HepG2 (cell line): ENCODE data around the gene DZIP1L. TPM values are rescaled to one million over a fixed set of nuclear protein-coding genes. Genes with fewer than 3 reads are reported as not detected.
"Not testable (repeated sequence)": the region's sequence is repeated elsewhere in the genome, so short reads cannot be mapped to it uniquely, and the experiment has no call there.

ENCODE experiments used
- ATAC-seq: fragments of 200-7000 bp; cut with Tn5 transposase; 3 replicates; pipeline ENCODE4 v1.9.1; 2020; ENCODE audit warnings: mild to moderate bottlenecking, moderate library complexity
- BruUV-seq: library from RNA; stranded (reverse); fragments of 400-500 nt; replicated peaks from 2 replicates; lab custom pipeline; 2021; lab: Mats Ljungman, UMichigan
- CTCF ChIA-PET: fragments of 300-600 bp; formaldehyde crosslinking; extraction: SDS; loops from one replicate; lab custom pipeline; 2021; ENCODE audit warnings: low total read pairs, inconsistent platforms, low intra/inter-chr PET ratio; lab: Yijun Ruan, JAX
- POLR2A ChIA-PET: fragments of 350-600 bp; sonication (Branson Sonifier 250); formaldehyde crosslinking; loops from one replicate; lab custom pipeline; 2020; ENCODE audit warnings: antibody characterized with exemption, inconsistent platforms; lab: Yijun Ruan, JAX
- DNase-seq: peaks from one replicate; pipeline ENCODE4 v3.0.0-alpha.2; 2015; ENCODE audit warnings: low spot score
- FAIRE-seq: peaks from 3 replicates; lab custom pipeline; 2011; peaks lifted over from hg19 to GRCh38; lab: Jason Lieb, UNC
- H2AFZ ChIP-seq: one replicate; pipeline ENCODE4 v1.6.1; 2011; ENCODE audit warnings: low read length, inconsistent platforms
- H3K27ac ChIP-seq: fragments of 300-600 bp; 3 replicates; pipeline ENCODE4 v1.8.0; 2011; ENCODE audit warnings: mixed run types, mild to moderate bottlenecking, mixed read lengths, low read length, inconsistent platforms; ENCODE audit not compliant: insufficient read depth; ENCODE audit errors: extremely low read length
- H3K27me3 ChIP-seq, 2 experiments: fragments of 200-600 bp in 1 of 2; 2 replicates in 1 of 2; 3 replicates in 1 of 2; pipeline versions ENCODE4 v1.6.0 to v1.8.0; 2011; ENCODE audit warnings: low read length in 2 of 2, mild to moderate bottlenecking in 2 of 2, moderate library complexity in 2 of 2, inconsistent platforms in 1 of 2; ENCODE audit not compliant: insufficient read depth in 2 of 2, control insufficient read depth in 1 of 2
- H3K36me3 ChIP-seq, 2 experiments: fragments of 200-600 bp in 1 of 2; replicated peaks in 1 of 2; 2 replicates in 1 of 2; 3 replicates in 1 of 2; pipeline versions ENCODE4 v1.5.1 to v1.8.0; 2011; ENCODE audit warnings: low read length in 2 of 2, inconsistent platforms in 1 of 2; ENCODE audit not compliant: insufficient read depth in 2 of 2, control insufficient read depth in 1 of 2
- H3K4me1 ChIP-seq: 2 replicates; pipeline ENCODE4 v1.5.1; 2012; ENCODE audit warnings: low read length, inconsistent platforms; ENCODE audit not compliant: insufficient read depth
- H3K4me2 ChIP-seq: 2 replicates; pipeline ENCODE4 v1.6.0; 2011; ENCODE audit warnings: low read depth, low read length, inconsistent platforms
- H3K4me3 ChIP-seq, 3 experiments: fragments of 200-600 bp in 1 of 3; sonication (generic), shearing (Covaris generic) in 1 of 3; replicated peaks in 1 of 3; 2 replicates each; pipeline ENCODE4 v1.5.1; 2011 to 2016; ENCODE audit warnings: low read length in 3 of 3, inconsistent platforms in 2 of 3, low read depth in 2 of 3, mild to moderate bottlenecking in 2 of 3, control low read depth in 1 of 3, mixed read lengths in 1 of 3; ENCODE audit not compliant: insufficient read depth in 1 of 3
- H3K79me2 ChIP-seq: one replicate; pipeline ENCODE4 v1.6.1; 2011; ENCODE audit warnings: low read length, inconsistent platforms; ENCODE audit not compliant: insufficient read depth
- H3K9ac ChIP-seq: 2 replicates; pipeline ENCODE4 v1.6.0; 2011; ENCODE audit warnings: mild to moderate bottlenecking, low read depth, low read length, inconsistent platforms; ENCODE audit not compliant: insufficient read depth
- H3K9me3 ChIP-seq: 2 replicates; pipeline ENCODE4 v1.5.1; 2012; ENCODE audit warnings: mild to moderate bottlenecking, low read length
- H4K20me1 ChIP-seq: 2 replicates; pipeline ENCODE4 v1.6.0; 2011; ENCODE audit warnings: inconsistent platforms, mild to moderate bottlenecking, low read length, moderate library complexity; ENCODE audit not compliant: insufficient read depth
- BRD4 ChIP-seq: sonication (generic); formaldehyde crosslinking; IDR thresholded peaks from 2 replicates; pipeline ENCODE4 v1.4.0; 2020; ENCODE audit warnings: missing genetic modification reagents
- GPN1 ChIP-seq: sonication (generic); formaldehyde crosslinking; IDR thresholded peaks from 2 replicates; pipeline ENCODE4 v1.5.1; 2020; ENCODE audit warnings: missing genetic modification reagents, borderline replicate concordance
- NCOR1 ChIP-seq: fragments of 200-600 bp; sonication (generic); IDR thresholded peaks from 2 replicates; pipeline ENCODE4 v1.7.0; 2017; ENCODE audit warnings: antibody characterized with exemption, low read length, borderline replicate concordance
- NFYB ChIP-seq: sonication (generic); formaldehyde crosslinking; IDR thresholded peaks from 2 replicates; pipeline ENCODE4 v1.4.0; 2020; ENCODE audit warnings: missing genetic modification reagents
- PHF21A ChIP-seq: sonication (generic); formaldehyde crosslinking; IDR thresholded peaks from 2 replicates; pipeline ENCODE4 v1.5.0; 2020; ENCODE audit warnings: mild to moderate bottlenecking, missing genetic modification reagents
- POLR2A ChIP-seq, 2 experiments: IDR thresholded peaks; 2 replicates each; pipeline ENCODE4 v1.6.1; 2011; ENCODE audit warnings: low read depth in 2 of 2, low read length in 2 of 2, mild to moderate bottlenecking in 1 of 2, moderate library complexity in 1 of 2; ENCODE audit not compliant: insufficient read depth in 1 of 2
- SIN3A ChIP-seq: IDR thresholded peaks from 2 replicates; pipeline ENCODE4 v1.6.1; 2011; ENCODE audit warnings: low read depth, mild to moderate bottlenecking, control low read depth, low read length, borderline replicate concordance
- TSC22D2 ChIP-seq: sonication (generic); formaldehyde crosslinking; IDR thresholded peaks from 2 replicates; pipeline ENCODE4 v1.5.1; 2020; ENCODE audit warnings: missing genetic modification reagents, mild to moderate bottlenecking, borderline replicate concordance
- ZNF12 ChIP-seq: sonication (generic); formaldehyde crosslinking; IDR thresholded peaks from 2 replicates; pipeline ENCODE4 v1.5.0; 2020; ENCODE audit warnings: missing genetic modification reagents
- ZNF121 ChIP-seq: sonication (generic); formaldehyde crosslinking; IDR thresholded peaks from 2 replicates; pipeline ENCODE4 v1.5.0; 2020; ENCODE audit warnings: mild to moderate bottlenecking, missing genetic modification reagents
- WGBS: methylation state at CpG from one replicate; pipeline ENCODE4 v1.1.6; 2017; ENCODE audit warnings: low lambda C conversion rate; 5-methylcytosine and 5-hydroxymethylcytosine counted together
- in situ Hi-C: cut with HindIII; loops from 2 replicates; pipeline ENCODE4 v1.10.0; 2017; ENCODE audit warnings: low pct_unique_long_range_greater_than_20kb; ENCODE audit not compliant: extremely low pct_ligation_motif_present
- intact Hi-C: fragments of 100-400 bp; cut with micrococcal nuclease; formaldehyde crosslinking; loops from one replicate; pipeline ENCODE4 v1.10.0; 2022; ENCODE audit not compliant: unreplicated experiment
- polyA plus RNA-seq, 8 experiments: library from polyadenylated mRNA; depleted of rRNA in 3 of 8; stranded (reverse) in 7 of 8; unstranded in 1 of 8; fragments of >200 nt; fragmentation: Illumina TruSeq in 4 of 8; extraction: Trizol in 4 of 8; gene quantifications; 2 replicates each; pipeline versions ENCODE4 v1.2.1 to v1.2.3, GENCODE V29; 2011 to 2016; ENCODE audit warnings: low read depth in 4 of 8, missing spikeins in 1 of 8, mixed read lengths in 1 of 8; ENCODE audit not compliant: insufficient read depth in 1 of 8
- total RNA-seq, 5 experiments: library from RNA; depleted of rRNA; stranded (reverse); fragments of >200 nt; fragmentation: Illumina TruSeq; extraction: Trizol; gene quantifications; 2 replicates each; pipeline ENCODE4 v1.2.3, GENCODE V29; 2016; ENCODE audit warnings: low read depth in 1 of 5
- TF ChIP-seq, protein P1 (sequence below): IDR thresholded peaks from 2 replicates; pipeline ENCODE4 v1.6.1; 2012; ENCODE audit warnings: inconsistent platforms

The DZIP1L gene
- total and polyA plus RNA-seq, 2 of the 13 experiments (the other 11 are each of a cell fraction or from before 2014, with no cell fraction given), result 0.90 to 1.2 TPM

GRCh38 chr3:138085745-138086144 lies 29.7 kb downstream of the DZIP1L start:
- H3K4me1 ChIP-seq, FAIRE-seq, CTCF ChIA-PET: not testable (repeated sequence)

DNA sequence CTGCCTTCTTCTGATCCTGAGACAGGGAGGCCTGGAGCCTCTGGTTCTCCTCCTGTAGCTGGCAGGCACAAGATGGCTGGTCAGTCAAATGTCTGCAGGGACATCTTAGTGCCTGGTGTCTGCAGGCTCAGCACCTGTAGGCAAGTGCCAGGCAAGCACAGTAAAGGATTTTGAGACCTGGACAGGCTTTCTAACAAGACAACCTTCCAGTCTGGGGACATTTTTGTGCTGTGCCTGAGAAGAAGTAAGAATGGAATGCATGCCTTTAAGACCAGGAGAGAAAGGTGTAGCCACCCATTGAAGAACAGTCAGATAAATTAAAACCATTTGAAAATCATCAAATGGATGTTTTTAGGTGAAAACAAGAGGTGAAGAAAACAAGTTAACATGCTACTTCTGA lies 31.2 kb downstream of the DZIP1L start:
- BruUV-seq, result no TSS peak
- ChIA-PET POLR2A (no interaction called here), CTCF (no interaction called here)
- Histone ChIP-seq H3K79me2 (no peaks in the 10 kb centered on the region), H3K27ac (no peak overlapping the region), H3K36me3 (no peaks in the 10 kb centered on the region), H3K4me2 (no peak overlapping the region), H2AFZ (no peak overlapping the region), H3K9ac (no peak overlapping the region), H3K9me3 (no peaks in the 10 kb centered on the region), H3K4me3 (no peak overlapping the region), H3K27me3 (no peaks in the 10 kb centered on the region), H4K20me1 (no peaks in the 10 kb centered on the region), H3K4me1 (peaks cover 10% of the 10 kb centered on the region)
- no peak for FAIRE-seq
- intact Hi-C loops, result no loop called here
- DNase-seq, result no peak
- no peak for ATAC-seq
- TF ChIP-seq PHF21A (CRISPR knock-in tag) (no peak), ZNF121 (CRISPR knock-in tag) (no peak), POLR2A (IDR thresholded peaks at IDR 0.05; ENCODE audit: insufficient read depth in 1 of 2, low read depth in 2 of 2, low read length in 2 of 2) (no peak), NFYB (CRISPR knock-in tag) (no peak), TSC22D2 (CRISPR knock-in tag) (no peak), NCOR1 (no peak), GPN1 (CRISPR knock-in tag) (no peak), BRD4 (no peak), ZNF12 (CRISPR knock-in tag) (no peak), SIN3A (no peak)
- TF ChIP-seq, protein P1, sequence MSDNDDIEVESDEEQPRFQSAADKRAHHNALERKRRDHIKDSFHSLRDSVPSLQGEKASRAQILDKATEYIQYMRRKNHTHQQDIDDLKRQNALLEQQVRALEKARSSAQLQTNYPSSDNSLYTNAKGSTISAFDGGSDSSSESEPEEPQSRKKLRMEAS, result no peak
- TF ChIP-seq, all 625 proteins: peak for 0
- in situ Hi-C loops, result no loop called here

More at GRCh38 chr3:138085745-138086144, 29.7 kb downstream of the DZIP1L start:
- intact Hi-C loops, H2AFZ ChIP-seq, H3K9ac ChIP-seq, H3K9me3 ChIP-seq, H3K4me2 ChIP-seq, DNase-seq, ATAC-seq, BruUV-seq, POLR2A ChIA-PET, in situ Hi-C loops, H3K27ac ChIP-seq, H3K27me3 ChIP-seq, H3K4me3 ChIP-seq, H4K20me1 ChIP-seq, H3K79me2 ChIP-seq, H3K36me3 ChIP-seq: not testable (repeated sequence)
- 91% methylated on average over 1 of the region's 3 CpGs for WGBS
